Glutamatergic neuron (in vitro differentiated cells): ENCODE data around the gene GRM7. TPM values are rescaled to one million over a fixed set of nuclear protein-coding genes. Genes with fewer than 3 reads are reported as not detected.

Source experiments
- DNase-seq: peaks from one replicate; pipeline ENCODE4 v3.0.0; 2022
- H3K27ac Mint-ChIP-seq: one replicate; pipeline ENCODE4 v1.8.0; 2020; ENCODE audit warnings: mild to moderate bottlenecking, mixed read lengths, inconsistent platforms; ENCODE audit not compliant: unreplicated experiment
- H3K27me3 Mint-ChIP-seq: one replicate; pipeline ENCODE4 v1.8.0; 2020; ENCODE audit warnings: mild to moderate bottlenecking, moderate library complexity, mixed read lengths, inconsistent platforms; ENCODE audit not compliant: unreplicated experiment
- H3K36me3 Mint-ChIP-seq: one replicate; pipeline ENCODE4 v1.8.0; 2020; ENCODE audit warnings: mild to moderate bottlenecking, mixed read lengths, inconsistent platforms; ENCODE audit not compliant: unreplicated experiment
- H3K4me1 Mint-ChIP-seq: one replicate; pipeline ENCODE4 v1.8.0; 2020; ENCODE audit warnings: mild to moderate bottlenecking, low read depth, mixed read lengths, inconsistent platforms; ENCODE audit not compliant: unreplicated experiment
- H3K4me3 Mint-ChIP-seq: one replicate; pipeline ENCODE4 v1.8.0; 2020; ENCODE audit warnings: mild to moderate bottlenecking, mixed read lengths, inconsistent platforms; ENCODE audit not compliant: unreplicated experiment
- H3K9me3 Mint-ChIP-seq: one replicate; pipeline ENCODE4 v1.8.0; 2020; ENCODE audit warnings: mild to moderate bottlenecking, moderate library complexity, mixed read lengths, inconsistent platforms; ENCODE audit not compliant: unreplicated experiment
- CTCF ChIP-seq: fragments of 200-600 bp; sonication (generic); IDR thresholded peaks from one replicate; pipeline ENCODE4 v1.5.0; 2021; ENCODE audit not compliant: partially characterized antibody, unreplicated experiment
- total RNA-seq: library from RNA; stranded (reverse); fragmentation: NEBNext Ultra II Directional; extraction: Animal tissue kit (Norgen Biotek cat#: 25700); gene quantifications from one replicate; pipeline ENCODE4 v1.2.1, GENCODE V29; 2021; ENCODE audit not compliant: unreplicated experiment

The GRM7 gene
- total RNA-seq, 1 donor from 2014 or later, result 1.4 TPM

DNA sequence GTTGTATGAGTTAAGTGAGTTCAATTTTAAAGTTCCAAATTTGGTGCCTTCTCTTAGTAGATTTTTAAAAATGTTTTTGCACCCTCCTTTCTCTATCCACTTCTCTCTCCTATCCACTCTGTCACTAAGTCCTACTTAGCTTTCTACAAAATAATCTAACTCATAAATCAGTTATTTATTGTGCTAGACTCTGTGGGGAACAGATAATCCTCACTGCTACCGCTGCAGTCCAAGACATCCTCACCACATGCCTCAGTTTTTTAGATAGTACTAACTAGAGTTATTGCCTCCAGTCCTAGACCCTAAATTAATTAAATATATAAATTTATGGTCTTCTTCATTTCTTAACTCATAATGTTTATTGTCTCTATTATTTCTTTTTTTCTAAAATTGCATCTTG, 576.3 kb downstream of the GRM7 start:
- Mint-ChIP-seq H3K4me3 (no peak overlapping the region), H3K36me3 (no peaks in the 10 kb centered on the region), H3K4me1 (no peaks in the 10 kb centered on the region), H3K9me3 (peaks cover 3% of the 10 kb centered on the region), H3K27ac (no peak overlapping the region), H3K27me3 (peaks cover 3% of the 10 kb centered on the region)
- DNase-seq, result no peak
- TF ChIP-seq CTCF, result no peak

- H3K27me3 Mint-ChIP-seq, result peaks cover 3% of the 10 kb centered on the region
- DNase-seq, result no peak
- H3K4me1 Mint-ChIP-seq, result no peaks in the 10 kb centered on the region
- TF ChIP-seq CTCF, result no peak
- no peaks in the 10 kb centered on the region for H3K9me3 Mint-ChIP-seq
- H3K36me3 Mint-ChIP-seq, result no peaks in the 10 kb centered on the region
- no peak overlapping the region for H3K4me3 Mint-ChIP-seq
- H3K27ac Mint-ChIP-seq, result no peak overlapping the region
Measured at GRCh38 chr3:7439101-7439680, 578.3 kb downstream of the GRM7 start.

DNA sequence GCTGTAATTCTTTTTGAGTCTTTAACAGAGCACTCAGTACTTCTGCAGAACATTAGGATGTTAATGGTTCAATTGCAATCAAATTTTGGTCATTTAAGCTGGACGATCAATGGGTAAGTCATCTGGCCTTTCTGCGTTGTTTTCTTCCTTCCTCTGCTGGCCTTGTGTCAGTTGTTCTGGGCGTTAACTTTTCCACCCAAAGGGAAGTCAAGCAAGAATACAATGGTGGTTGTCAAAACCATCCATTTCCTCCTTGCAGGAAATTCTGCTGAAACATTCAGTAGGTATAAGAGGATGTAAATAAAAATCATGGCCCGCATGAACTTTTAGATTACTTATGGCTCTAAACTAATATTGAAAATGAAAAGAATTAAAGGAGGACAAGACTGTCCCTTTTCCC, 584.0 kb downstream of the GRM7 start:
- no peak for TF ChIP-seq CTCF
- Mint-ChIP-seq H3K36me3 (no peaks in the 10 kb centered on the region), H3K4me3 (no peak overlapping the region), H3K4me1 (no peaks in the 10 kb centered on the region), H3K27me3 (peaks cover 1% of the 10 kb centered on the region), H3K27ac (no peak overlapping the region), H3K9me3 (no peaks in the 10 kb centered on the region)
- no peak for DNase-seq

DNA sequence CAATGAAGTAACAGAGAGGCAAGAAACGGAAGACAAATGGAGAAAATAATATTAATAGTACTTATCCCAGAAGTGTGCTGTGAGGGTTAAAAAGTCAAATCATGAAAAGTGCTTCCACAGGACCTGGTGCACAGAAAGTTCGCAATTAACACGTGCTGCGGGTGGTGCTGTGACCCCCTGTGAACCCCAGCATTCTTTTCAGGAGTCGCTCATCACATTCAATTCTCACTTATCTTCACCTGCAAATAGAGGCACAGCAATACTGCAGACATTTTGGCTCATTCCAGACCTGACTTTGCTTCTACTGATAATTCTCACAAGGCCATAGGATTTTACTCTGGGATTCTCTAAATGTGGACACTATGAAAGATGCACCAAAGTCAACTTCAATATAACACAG, 584.4 kb downstream of the GRM7 start:
- H3K36me3 Mint-ChIP-seq, result no peaks in the 10 kb centered on the region
- DNase-seq, result no peak
- H3K4me1 Mint-ChIP-seq, result no peaks in the 10 kb centered on the region
- no peaks in the 10 kb centered on the region for H3K9me3 Mint-ChIP-seq
- H3K27me3 Mint-ChIP-seq, result no peaks in the 10 kb centered on the region
- no peak for TF ChIP-seq CTCF
- H3K4me3 Mint-ChIP-seq, result no peak overlapping the region
- no peak overlapping the region for H3K27ac Mint-ChIP-seq

DNA sequence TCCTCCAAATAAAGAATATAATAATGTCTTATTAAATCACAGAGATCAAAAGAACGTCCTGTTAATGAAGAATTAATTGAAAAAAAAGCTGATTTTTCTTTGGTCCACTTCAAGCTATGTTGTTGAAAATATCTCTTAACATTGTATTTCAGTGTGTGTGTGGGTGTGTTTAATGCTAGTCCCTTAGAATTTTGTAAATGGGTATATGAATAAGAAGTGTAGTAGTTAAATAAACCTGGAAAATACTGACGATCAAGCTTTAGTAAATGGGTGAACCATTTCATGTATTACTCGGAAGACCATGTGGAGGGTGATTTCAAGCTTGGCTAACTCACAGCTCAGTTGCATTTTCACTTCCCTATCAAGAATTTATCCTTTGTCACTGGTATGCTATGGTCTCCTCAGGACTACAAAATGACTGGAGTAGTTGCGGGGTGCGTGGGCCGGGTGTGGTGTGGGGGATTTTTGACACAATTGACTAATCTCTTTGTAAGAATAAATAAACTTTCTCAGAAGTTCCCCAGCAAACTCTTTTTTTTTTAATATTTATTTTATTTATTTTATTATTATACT, 586.4 kb downstream of the GRM7 start:
- DNase-seq, result no peak
- H3K27me3 Mint-ChIP-seq, result no peaks in the 10 kb centered on the region
- no peak overlapping the region for H3K27ac Mint-ChIP-seq
- H3K4me1 Mint-ChIP-seq, result no peaks in the 10 kb centered on the region
- no peaks in the 10 kb centered on the region for H3K9me3 Mint-ChIP-seq
- H3K36me3 Mint-ChIP-seq, result no peaks in the 10 kb centered on the region
- TF ChIP-seq CTCF, result no peak
- no peak overlapping the region for H3K4me3 Mint-ChIP-seq
